Panc1 (cell line): Measurements from ENCODE around the gene PTPRJ. TPM values are rescaled to one million over a fixed set of nuclear protein-coding genes. Genes with fewer than 3 reads are reported as not detected.

Source experiments
- ATAC-seq: fragments of 200-7000 bp; cut with Tn5 transposase; 2 replicates; pipeline ENCODE4 v1.9.1; 2020; ENCODE audit warnings: mild to moderate bottlenecking, moderate library complexity
- BruUV-seq: library from RNA; stranded (reverse); fragments of 400-500 nt; replicated peaks from 2 replicates; lab custom pipeline; 2021; lab: Mats Ljungman, UMichigan
- CTCF ChIA-PET: fragments of 300-600 bp; sonication (Branson Sonifier 250); formaldehyde crosslinking; loops from one replicate; lab custom pipeline; 2022; ENCODE audit warnings: antibody characterized with exemption; lab: Charles Lee
- POLR2A ChIA-PET: fragments of 300-600 bp; sonication (Branson Sonifier 250); formaldehyde crosslinking; loops from one replicate; lab custom pipeline; 2022; ENCODE audit warnings: antibody characterized with exemption; lab: Charles Lee
- DNase-seq: peaks from one replicate; pipeline ENCODE4 v3.0.0-alpha.2; 2010; ENCODE audit warnings: low read depth, low spot score
- H3K27ac ChIP-seq: 2 replicates; pipeline ENCODE4 v1.5.1; 2011; ENCODE audit warnings: mild to moderate bottlenecking, low read length, inconsistent platforms
- H3K27me3 ChIP-seq: fragments of 200-500 bp; sonication (Bioruptor generic); 2 replicates; pipeline ENCODE4 v1.6.0; 2014; ENCODE audit warnings: low read length, inconsistent platforms; ENCODE audit not compliant: control insufficient read depth, insufficient read depth
- H3K36me3 ChIP-seq: fragments of 200-500 bp; sonication (Bioruptor generic); 2 replicates; pipeline ENCODE4 v1.5.1; 2014; ENCODE audit warnings: inconsistent platforms, mild to moderate bottlenecking, low read length, moderate library complexity; ENCODE audit not compliant: control insufficient read depth, insufficient read depth
- H3K4me1 ChIP-seq: 2 replicates; pipeline ENCODE4 v1.5.1; 2011; ENCODE audit warnings: inconsistent platforms, mild to moderate bottlenecking, low read length, moderate library complexity; ENCODE audit not compliant: control insufficient read depth, insufficient read depth
- H3K4me3 ChIP-seq, 2 experiments: 2 replicates each; pipeline ENCODE4 v1.5.1; 2011 to 2012; ENCODE audit warnings: low read depth in 2 of 2, low read length in 2 of 2, mild to moderate bottlenecking in 2 of 2, inconsistent platforms in 1 of 2, moderate library complexity in 1 of 2
- H3K9me3 ChIP-seq: fragments of 200-500 bp; sonication (Bioruptor generic); 2 replicates; pipeline ENCODE4 v1.5.1; 2014; ENCODE audit warnings: low read depth, mild to moderate bottlenecking, inconsistent platforms, low read length, moderate library complexity; ENCODE audit not compliant: control insufficient read depth, insufficient read depth
- POLR2AphosphoS5 ChIP-seq: IDR thresholded peaks from 2 replicates; pipeline ENCODE4 v1.6.1; 2012; ENCODE audit warnings: mild to moderate bottlenecking, low read depth, low read length, moderate library complexity
- SIN3A ChIP-seq: IDR thresholded peaks from 2 replicates; pipeline ENCODE4 v1.6.1; 2012; ENCODE audit warnings: low read depth, mild to moderate bottlenecking, low read length, moderate library complexity, borderline replicate concordance; ENCODE audit not compliant: insufficient read depth
- TCF7L2 ChIP-seq: IDR thresholded peaks from 2 replicates; pipeline ENCODE4 v1.6.1; 2011; ENCODE audit warnings: mild to moderate bottlenecking, low read depth, low read length, inconsistent platforms
- in situ Hi-C: cut with HindIII; loops from 2 replicates; pipeline ENCODE4 v1.10.0; 2016; ENCODE audit warnings: low sequenced_read_pairs, low pct_unique_long_range_greater_than_20kb
- intact Hi-C: fragments of 100-400 bp; cut with micrococcal nuclease; formaldehyde crosslinking; loops from one replicate; pipeline ENCODE4 v1.10.0; 2022; ENCODE audit not compliant: unreplicated experiment
- total RNA-seq: library from RNA; stranded (reverse); gene quantifications from one replicate; pipeline ENCODE4 v1.2.1, GENCODE V29; 2021; ENCODE audit not compliant: unreplicated experiment
- TF ChIP-seq, protein P1 (sequence below): fragments of 450-650 bp; IDR thresholded peaks from 2 replicates; pipeline ENCODE4 v1.5.1; 2017; ENCODE audit warnings: mild to moderate bottlenecking
- TF ChIP-seq, protein P2 (sequence below), 2 experiments: IDR thresholded peaks; 2 replicates each; pipeline ENCODE4 v1.6.1; 2011 to 2012; ENCODE audit warnings: low read depth in 2 of 2, control low read depth in 1 of 2, low read length in 1 of 2, mild to moderate bottlenecking in 1 of 2, moderate library complexity in 1 of 2; ENCODE audit not compliant: insufficient read depth in 1 of 2

PTPRJ gene
- total RNA-seq, 1 experiment from 2014 or later, result 73.6 TPM

DNA sequence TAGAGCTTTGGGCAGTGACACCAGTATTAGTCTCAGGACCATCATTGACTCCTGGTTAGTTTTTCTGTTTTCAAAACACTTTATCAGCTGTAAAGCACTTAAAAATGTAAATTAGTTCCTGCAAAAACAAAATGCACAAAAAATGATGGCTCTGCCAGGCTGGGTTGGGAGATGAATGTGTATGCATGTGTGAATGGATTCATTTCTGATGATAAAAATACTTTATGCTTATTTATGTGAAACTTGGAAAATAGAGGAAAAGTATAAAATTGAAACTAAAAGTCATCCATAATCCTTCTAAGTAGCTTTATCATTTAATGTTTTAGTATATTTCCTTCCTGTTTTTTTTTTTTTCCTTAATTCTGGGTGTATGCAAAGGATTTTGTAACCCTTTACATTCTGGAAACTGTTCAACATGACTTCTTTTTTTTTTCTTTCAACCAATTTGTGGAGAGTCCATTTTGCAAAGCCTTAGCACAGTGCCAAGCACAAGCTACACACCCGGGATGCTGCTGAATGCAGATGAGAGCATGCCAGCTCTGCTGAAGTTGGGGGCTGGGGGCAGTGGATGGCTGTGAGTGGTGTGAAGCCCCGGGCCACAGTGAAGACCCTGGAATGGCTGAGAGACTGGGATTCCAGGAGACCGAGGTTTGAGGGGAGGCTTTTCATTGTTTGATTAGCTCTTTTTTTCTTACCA is 37.6 kb downstream of the PTPRJ start:
- in situ Hi-C loops, result no loop called here
- H3K27ac ChIP-seq, result no peak overlapping the region
- peaks cover 27% of the 10 kb centered on the region for H3K4me1 ChIP-seq
- no peaks in the 10 kb centered on the region for H3K9me3 ChIP-seq
- CTCF ChIA-PET, result interaction anchor here (0.7 kb wide), 1 partner anchor 91 kb away, joined by 5 read pairs; no protein-coding TSS in a partner anchor
- BruUV-seq, result no TSS peak
- POLR2A ChIA-PET, result no interaction called here
- ATAC-seq (no peak), DNase-seq (no peak)
- intact Hi-C loops, result no loop called here
- H3K4me3 ChIP-seq, result no peak overlapping the region
- TF ChIP-seq, protein P1, sequence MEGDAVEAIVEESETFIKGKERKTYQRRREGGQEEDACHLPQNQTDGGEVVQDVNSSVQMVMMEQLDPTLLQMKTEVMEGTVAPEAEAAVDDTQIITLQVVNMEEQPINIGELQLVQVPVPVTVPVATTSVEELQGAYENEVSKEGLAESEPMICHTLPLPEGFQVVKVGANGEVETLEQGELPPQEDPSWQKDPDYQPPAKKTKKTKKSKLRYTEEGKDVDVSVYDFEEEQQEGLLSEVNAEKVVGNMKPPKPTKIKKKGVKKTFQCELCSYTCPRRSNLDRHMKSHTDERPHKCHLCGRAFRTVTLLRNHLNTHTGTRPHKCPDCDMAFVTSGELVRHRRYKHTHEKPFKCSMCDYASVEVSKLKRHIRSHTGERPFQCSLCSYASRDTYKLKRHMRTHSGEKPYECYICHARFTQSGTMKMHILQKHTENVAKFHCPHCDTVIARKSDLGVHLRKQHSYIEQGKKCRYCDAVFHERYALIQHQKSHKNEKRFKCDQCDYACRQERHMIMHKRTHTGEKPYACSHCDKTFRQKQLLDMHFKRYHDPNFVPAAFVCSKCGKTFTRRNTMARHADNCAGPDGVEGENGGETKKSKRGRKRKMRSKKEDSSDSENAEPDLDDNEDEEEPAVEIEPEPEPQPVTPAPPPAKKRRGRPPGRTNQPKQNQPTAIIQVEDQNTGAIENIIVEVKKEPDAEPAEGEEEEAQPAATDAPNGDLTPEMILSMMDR, result no peak
- TF ChIP-seq POLR2AphosphoS5 (no peak), TCF7L2 (no peak), SIN3A (no peak)
- TF ChIP-seq, protein P2, sequence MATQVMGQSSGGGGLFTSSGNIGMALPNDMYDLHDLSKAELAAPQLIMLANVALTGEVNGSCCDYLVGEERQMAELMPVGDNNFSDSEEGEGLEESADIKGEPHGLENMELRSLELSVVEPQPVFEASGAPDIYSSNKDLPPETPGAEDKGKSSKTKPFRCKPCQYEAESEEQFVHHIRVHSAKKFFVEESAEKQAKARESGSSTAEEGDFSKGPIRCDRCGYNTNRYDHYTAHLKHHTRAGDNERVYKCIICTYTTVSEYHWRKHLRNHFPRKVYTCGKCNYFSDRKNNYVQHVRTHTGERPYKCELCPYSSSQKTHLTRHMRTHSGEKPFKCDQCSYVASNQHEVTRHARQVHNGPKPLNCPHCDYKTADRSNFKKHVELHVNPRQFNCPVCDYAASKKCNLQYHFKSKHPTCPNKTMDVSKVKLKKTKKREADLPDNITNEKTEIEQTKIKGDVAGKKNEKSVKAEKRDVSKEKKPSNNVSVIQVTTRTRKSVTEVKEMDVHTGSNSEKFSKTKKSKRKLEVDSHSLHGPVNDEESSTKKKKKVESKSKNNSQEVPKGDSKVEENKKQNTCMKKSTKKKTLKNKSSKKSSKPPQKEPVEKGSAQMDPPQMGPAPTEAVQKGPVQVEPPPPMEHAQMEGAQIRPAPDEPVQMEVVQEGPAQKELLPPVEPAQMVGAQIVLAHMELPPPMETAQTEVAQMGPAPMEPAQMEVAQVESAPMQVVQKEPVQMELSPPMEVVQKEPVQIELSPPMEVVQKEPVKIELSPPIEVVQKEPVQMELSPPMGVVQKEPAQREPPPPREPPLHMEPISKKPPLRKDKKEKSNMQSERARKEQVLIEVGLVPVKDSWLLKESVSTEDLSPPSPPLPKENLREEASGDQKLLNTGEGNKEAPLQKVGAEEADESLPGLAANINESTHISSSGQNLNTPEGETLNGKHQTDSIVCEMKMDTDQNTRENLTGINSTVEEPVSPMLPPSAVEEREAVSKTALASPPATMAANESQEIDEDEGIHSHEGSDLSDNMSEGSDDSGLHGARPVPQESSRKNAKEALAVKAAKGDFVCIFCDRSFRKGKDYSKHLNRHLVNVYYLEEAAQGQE (IDR thresholded peaks at IDR 0.05; ENCODE audit: insufficient read depth in 1 of 2, low read depth in 2 of 2, low read length in 1 of 2), result no peak
- H3K36me3 ChIP-seq, result no peaks in the 10 kb centered on the region
- H3K27me3 ChIP-seq, result no peaks in the 10 kb centered on the region

GRCh38 chr11:48018528-48019216 is 38.3 kb downstream of the PTPRJ start:
- Histone ChIP-seq H3K9me3 (no peaks in the 10 kb centered on the region), H3K36me3 (no peaks in the 10 kb centered on the region), H3K4me1 (peaks cover 20% of the 10 kb centered on the region), H3K4me3 (no peak overlapping the region), H3K27ac (no peak overlapping the region), H3K27me3 (no peaks in the 10 kb centered on the region)
- no TSS peak for BruUV-seq
- no peak for DNase-seq
- POLR2A ChIA-PET, result no interaction called here
- TF ChIP-seq TCF7L2 (no peak), SIN3A (no peak), POLR2AphosphoS5 (no peak)
- TF ChIP-seq, protein P1, result no peak
- TF ChIP-seq, protein P2 (IDR thresholded peaks at IDR 0.05; ENCODE audit: insufficient read depth in 1 of 2, low read depth in 2 of 2, low read length in 1 of 2), result no peak
- 0 out of 2 replicates have a peak, but pooled peaks have one; percentile 23 for ATAC-seq
- CTCF ChIA-PET, result interaction anchor here (0.7 kb wide), 1 partner anchor 90 kb away, joined by 5 read pairs; no protein-coding TSS in a partner anchor
- intact Hi-C loops, result no loop called here
- in situ Hi-C loops, result no loop called here
